GM19328 (cell line): ENCODE results near the gene DTHD1.

Experiments used
- ATAC-seq: cut with Tn5 transposase; IDR thresholded peaks from one replicate; pipeline ENCODE4 v1.9.1; 2021; ENCODE audit warnings: mild to moderate bottlenecking, moderate library complexity; ENCODE audit not compliant: unreplicated experiment

Gene DTHD1

DNA sequence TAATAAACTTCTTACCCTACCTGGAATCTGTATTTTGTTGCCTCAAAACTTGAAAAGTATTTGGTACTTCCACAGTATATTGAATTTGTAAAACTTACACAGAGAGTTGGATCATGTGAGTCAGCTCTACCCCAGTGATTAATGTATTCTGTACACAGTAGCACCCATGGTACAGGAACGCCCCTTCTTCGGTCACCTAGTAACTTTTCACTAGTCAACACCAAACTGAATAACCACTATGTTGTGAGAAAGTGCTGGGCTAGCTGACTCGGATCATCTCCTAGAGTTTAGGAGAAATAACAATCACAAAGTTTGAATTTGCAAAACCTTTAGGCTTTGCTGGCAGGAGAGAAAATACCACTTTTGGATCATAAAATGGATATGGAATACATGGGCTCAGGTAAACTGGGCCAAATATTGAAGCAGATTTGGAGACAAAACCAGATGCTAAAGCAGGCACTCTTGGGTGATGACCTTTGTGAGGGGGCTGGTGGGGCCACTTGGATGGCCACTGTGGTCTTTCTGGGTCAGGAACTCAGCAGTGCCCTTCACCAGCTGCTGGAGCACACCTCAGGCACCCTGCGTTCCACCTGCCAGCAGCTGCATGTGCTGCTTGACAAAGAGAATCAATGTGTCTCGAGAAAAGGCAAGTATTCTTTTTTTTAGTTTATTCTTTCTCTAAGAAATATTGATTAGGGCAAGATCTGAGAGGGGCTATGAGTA lies at the start of gene DTHD1:
DTHD1 (plus strand) TSS at position 233 of the 723 bp plus-strand sequence; CDS start at position 376, 143 bp downstream.
- no peak for ATAC-seq

DNA sequence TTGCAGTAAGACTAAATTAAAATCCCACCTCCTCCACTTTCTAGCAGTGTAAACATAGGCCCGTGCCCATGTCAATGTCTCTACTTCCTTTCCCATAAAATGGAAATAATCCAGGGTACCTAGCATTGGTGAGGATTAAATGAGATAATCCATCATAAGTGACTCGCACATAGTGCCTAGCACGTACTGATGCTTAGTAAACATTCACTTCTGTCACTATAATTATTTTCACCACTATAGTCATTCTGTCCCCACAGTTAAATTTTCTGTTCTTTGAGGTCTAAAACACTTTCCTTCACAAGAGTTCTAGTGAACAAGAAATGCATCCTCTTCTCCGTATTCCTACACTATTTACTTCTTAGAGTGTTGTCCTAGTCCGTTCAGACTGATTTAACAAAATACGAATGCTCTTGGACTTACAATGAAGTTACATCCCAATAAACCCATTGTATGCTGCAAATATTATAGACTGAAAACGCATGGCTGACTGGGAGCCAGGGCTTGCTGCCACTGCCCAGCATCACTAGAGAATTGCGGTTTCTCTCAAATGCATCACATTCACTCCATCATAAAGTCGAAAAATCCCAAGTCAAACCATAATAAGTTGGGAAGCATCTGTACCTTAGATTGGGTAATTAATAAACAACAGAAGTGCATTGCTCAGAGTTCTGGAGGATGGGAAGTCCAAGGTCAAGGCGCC lies 47.7 kb upstream of the DTHD1 start:
- no peak for ATAC-seq

DNA sequence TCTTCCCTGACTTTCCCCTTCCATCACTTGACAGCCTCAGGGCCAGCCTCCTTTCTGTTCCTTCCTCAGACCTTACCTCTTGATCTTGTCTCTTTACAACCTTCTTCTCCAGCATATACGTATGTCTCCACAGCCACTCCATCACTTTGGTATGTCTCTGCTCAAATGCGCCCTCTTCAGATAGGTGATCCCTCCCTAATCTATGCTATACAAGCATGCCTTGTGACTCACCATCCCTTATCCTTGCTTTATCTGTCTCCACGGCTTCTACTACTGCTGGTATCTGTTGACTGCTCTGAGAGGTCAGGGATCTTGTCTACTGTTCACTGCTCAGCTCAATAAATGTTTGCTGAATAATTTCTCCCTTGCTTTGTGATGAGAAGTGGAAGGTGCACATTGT lies 46.1 kb upstream of the DTHD1 start:
- ATAC-seq = no peak

DNA sequence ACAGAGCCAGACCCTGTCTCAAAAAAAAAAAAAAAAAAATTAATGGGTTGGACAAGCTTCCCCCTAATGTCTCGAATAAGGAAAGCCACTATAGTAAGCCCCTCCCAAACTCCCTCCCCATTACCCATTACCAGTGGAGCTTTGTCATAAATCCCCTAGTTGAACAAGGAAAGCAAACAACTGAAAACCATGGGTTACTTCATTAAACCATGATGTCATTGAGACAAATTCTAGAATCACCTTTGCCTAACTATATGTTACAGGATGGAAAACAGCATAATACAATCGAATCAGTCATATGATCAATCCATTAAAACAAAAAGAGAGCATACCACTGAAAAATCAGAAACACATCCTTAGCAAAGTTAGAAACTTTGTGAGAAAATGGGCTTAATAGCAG lies 45.3 kb upstream of the DTHD1 start:
- no peak for ATAC-seq

DNA sequence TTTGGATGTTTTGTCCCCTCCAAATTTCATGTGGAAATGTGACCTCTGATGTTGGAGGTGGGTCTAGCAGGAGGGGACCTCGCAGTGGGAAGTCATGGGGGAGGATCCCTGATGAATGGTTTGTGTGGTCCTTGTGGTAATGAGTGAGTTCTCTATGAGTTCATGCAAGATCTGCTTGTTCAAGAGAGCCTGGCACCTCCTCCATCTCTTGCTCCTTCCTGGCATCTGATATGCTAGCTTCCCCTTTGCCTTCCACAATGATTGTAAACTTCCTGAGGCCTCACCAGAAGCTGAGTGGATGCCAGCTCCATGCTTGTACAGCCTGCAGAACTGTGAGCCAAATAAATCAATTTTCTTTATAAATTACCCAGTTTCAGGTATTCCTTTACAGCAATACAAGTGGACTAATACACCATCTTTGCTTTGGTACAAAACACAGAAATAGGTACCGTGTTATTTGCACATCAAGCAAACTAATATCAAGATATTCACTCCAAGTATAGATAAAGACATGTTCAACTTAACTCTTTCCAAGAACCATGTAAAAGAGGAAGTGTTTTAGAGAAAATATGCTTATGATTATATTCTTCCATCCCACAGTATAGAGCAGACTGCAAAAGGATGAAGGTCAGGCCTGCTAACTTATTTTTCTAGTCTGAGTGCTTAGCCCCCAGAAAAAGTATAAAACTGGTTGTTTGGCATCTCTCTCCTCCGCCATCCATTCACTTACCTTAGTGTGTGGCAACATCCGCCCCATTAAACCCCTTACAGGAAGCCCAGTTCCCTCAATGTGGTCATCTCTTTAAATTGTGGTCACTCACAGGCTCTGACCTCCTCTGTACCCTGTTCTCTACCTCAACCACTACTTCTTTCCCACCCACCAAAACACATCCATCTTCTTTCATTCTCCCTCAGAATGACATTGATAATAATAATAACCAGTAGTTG lies 43.8 kb upstream of the DTHD1 start:
- ATAC-seq = no peak

DNA sequence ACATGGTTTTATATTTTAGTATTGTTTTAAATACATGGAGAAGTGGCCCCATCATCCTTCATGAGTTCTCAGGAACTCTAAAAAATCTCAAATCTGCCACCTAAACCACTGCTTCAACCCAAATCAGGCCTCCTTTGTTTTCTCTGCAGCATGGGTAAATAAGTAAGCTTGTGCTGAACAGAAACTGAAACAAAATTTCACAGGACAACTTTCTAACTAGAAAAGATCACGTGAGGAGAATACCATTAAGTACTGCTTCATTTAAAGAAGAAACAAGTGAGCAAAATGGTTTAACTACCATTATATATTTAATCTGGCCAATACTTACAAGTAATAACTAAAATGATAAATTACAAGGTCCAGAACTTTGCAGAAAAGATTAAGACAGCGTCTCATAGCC lies 39.6 kb upstream of the DTHD1 start:
- peak; percentile 43 for ATAC-seq

DNA sequence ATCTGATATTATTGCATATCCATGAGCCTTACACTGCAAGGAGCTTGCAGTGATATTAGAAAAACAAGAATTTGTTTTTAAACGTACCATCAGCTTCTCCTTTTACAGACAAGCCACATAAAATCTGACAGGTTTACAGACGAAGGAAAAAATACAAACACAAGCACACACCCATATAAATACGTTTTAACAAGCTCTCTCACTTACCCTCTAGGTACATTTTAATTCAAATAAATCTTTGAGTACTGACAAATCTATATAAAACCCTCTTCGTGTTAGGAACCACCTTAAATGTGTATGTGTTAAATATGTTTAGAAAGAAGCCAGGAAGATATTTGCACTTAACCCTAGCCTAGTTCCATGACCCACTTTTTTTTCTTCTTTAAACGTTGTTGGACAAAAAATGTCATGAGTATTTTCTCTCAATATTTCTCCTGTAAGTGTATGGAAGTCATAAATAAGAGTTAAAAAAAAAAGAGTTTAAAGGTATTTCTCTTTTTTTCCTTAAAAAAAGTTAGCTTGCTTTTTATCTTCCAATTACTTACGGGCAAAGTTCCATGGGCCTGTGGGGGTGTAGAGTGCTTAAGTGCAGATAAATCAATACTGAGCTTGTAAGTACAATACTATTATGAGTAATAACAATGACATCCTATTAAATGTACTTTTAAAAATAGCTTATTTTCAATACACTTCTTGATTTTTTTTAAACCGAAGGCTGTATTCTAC lies 38.6 kb upstream of the DTHD1 start:
- ATAC-seq = no peak

DNA sequence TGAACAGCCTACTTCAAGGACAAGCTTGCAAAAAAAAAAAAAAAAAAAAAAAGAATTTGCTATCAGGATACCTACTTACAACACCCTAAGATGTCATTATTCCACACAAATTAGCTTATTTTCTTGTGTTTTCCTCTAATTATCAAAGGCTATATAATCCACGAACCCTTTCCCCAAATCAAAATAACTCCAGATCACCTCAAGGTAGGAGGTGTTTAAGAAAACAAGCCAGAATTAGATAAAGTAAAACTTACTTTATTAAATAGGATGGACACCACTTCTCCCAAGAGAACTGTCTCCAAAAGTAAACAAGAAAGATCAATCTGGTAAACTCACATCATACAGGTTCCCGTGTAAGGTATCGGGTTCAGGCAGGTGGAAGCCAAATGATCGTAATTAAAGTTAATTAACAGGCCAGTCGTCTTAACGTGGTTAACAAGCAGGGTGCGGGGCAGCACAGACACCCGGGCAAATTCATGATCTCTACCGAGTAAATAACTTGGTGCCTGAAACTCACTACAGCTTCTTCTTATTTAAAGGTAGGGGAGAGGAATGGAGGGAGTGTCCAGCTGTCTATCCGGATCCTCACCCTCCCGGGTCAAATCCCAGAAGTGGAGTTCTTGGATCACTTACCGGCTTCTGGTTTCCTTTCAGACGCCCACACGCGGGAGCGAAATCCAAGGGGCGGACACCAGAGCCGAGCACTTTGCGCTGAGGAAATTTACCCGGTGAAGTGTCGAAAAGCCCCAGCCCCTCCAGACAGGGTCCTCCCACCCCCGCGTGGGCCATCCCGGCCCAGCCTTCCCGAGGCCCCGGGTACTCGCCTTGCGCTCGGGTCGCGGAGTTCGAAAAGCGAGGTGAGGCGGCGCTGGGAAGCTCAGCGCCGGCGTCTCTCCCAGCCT lies 37.8 kb upstream of the DTHD1 start:
- peak; percentile 6 for ATAC-seq

DNA sequence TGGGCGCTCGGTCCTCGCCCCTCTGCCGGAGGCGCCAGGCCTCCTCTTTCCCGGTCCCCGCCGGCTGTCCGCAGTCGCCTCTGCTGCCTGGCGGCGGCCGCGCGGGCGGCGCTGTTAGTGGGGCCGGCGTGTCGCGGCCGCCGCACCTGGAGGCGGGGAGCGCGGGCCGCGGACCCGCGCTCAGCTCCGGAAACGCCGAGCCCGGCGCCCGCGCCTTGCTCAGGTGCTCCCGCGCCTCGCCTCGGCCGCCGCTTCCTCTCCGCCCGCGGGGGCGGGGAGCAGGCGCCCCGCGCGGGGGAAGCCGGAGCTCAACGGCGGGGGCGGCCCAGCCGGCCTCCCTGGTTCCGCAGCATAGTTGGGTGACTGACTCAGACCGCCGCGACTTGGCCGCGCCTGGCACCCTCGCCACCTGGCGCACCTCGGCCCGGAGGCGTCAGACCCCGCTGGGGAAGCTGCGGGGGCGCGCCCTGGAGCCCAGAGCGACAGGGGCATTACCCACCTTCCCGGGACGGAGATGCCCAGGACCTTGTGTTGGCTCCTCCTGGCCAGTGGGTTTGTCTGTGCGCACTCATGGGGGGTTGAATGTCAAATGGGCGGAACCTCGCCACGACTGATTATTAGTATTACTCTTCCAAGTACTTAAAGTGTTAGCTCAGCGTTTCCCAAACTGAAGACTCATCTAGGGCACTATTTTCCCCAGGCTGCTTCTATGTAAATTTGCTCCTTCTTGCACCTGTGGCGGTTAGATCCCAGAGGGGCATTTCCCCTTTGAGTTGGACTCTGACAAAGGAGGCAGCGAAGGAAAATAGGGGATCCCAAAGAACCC lies 36.9 kb upstream of the DTHD1 start, which contains the start of gene ARAP2:
ARAP2 (minus strand) TSS at position 258 of the 826 bp plus-strand sequence. CDS start 15,028 bp downstream, outside the sequence.
- ATAC-seq = peak; percentile 62

GRCh38 chr4:36249610-36250009 lies 31.8 kb upstream of the DTHD1 start:
- ATAC-seq = no peak

GRCh38 chr4:36251983-36252382 lies 29.4 kb upstream of the DTHD1 start:
- no peak for ATAC-seq

- ATAC-seq = no peak
These were observed 27.0 kb upstream of the DTHD1 start for GRCh38 chr4:36254371-36254770.

DNA sequence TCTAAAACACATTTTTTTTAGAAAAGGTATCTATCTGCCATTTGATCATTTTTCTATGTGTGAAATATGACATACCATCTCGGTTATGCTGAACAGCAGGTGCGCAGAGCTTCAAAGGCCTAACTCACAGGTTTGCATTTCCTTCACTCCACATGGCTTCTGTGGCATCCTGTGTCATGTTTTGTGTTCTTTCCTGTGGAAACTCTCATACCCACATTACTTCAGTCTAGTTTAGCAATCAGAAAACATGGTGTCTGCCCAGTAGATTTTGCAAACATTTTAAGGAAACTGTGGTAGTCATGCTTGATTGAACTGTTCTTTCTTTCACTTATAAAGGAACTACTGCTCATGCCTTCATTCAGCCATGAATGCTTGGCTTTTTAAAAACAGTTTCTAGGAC lies 25.8 kb upstream of the DTHD1 start:
- ATAC-seq = peak; percentile 52

DNA sequence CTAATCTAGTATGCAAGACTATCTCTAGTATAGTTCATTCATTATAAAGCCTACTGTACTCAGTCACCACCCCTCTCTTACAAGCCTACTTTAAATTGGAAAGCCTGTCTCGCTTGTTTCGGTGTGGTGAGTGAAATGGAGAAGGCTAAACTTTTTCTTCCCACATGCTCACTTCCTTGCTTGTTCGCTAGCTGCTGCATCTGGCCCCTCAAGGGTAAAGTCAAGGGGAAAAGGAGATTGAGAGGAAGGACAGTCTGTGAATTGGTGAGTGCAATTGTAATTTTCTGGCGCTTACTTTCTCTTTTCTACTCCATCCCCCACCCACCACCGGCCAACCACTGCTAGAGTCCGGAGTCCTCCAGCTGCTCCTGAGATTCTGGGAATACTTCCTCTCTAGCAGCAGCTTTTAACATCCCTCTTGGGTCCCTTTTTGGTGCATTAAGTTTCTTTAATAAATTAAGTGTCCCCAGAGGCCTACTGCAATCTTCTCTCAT lies 25.0 kb upstream of the DTHD1 start:
- peak; percentile 56 for ATAC-seq

GRCh38 chr4:36260731-36261130 lies 20.7 kb upstream of the DTHD1 start:
- ATAC-seq = no peak

DNA sequence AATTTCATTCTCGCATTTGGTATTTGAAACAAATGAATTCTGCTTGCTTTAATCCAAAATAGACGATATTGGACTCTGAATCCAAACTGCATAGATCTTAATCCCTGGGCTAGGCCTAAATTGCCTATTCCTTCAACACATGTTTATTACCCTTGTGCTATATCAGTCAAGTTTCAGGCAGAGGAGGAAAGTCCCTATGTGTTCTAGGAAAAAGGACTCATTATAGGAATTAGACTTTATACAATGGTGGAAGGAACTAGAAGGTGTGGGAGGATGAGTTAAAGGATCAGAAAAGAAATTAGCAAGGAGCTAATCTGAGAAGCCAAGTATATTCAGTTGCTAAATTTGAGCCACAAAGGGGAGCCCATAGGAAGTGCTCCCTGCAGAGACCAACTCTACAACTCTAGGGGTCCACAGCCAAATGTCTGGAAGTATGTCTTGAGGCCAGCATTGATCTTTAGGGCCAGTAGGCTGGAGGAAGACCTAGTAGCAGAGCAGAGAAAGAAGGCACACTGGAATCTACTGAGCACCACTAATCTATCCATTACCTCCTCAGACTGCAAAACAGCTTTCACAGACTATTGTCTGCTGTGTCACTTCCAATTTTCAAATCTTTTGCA lies 17.1 kb upstream of the DTHD1 start:
- ATAC-seq = no peak

GRCh38 chr4:36267486-36268268 lies 13.7 kb upstream of the DTHD1 start:
- ATAC-seq = no peak
